ENCODE data around the gene MRPL32.

DNA sequence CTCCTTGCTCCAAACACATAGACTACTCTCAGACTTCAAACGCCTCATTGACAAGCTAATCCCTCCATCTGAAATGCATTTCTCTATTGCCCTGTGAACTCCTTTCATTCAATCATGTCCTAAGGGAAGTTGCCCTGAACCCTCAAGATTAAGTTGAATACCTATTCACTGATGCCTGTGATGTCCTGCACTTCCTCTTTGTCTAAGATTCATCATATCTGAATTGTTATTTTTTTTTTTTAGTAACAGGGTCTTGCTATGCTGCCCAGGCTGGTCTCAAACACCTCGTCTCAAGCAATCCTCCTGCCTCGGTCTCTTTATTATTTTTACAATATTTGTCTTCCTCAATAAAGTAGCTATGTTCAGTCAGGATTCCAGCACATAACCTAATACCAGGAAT, 3.4 kb upstream of the MRPL32 start:
- TF ChIP-seq, protein P1, sequence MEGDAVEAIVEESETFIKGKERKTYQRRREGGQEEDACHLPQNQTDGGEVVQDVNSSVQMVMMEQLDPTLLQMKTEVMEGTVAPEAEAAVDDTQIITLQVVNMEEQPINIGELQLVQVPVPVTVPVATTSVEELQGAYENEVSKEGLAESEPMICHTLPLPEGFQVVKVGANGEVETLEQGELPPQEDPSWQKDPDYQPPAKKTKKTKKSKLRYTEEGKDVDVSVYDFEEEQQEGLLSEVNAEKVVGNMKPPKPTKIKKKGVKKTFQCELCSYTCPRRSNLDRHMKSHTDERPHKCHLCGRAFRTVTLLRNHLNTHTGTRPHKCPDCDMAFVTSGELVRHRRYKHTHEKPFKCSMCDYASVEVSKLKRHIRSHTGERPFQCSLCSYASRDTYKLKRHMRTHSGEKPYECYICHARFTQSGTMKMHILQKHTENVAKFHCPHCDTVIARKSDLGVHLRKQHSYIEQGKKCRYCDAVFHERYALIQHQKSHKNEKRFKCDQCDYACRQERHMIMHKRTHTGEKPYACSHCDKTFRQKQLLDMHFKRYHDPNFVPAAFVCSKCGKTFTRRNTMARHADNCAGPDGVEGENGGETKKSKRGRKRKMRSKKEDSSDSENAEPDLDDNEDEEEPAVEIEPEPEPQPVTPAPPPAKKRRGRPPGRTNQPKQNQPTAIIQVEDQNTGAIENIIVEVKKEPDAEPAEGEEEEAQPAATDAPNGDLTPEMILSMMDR (conservative IDR thresholded peaks at IDR 0.05 in 1 of 2, IDR thresholded peaks at IDR 0.05 in 1 of 2; ENCODE audit: low read depth in 1 of 2, low read length in 2 of 2): no peak
- TF ChIP-seq EZH2 (IDR thresholded peaks at IDR 0.05; ENCODE audit: low read length, missing control alignments): no peak

Measured in fibroblast of lung (primary cell).